GM12878 (cell line): ENCODE measurements around the gene DFFB. TPM values are rescaled to one million over a fixed set of nuclear protein-coding genes. Genes with fewer than 3 reads are reported as not detected.

Experiments
- ATAC-seq: fragments of 200-7000 bp; cut with Tn5 transposase; 3 replicates; pipeline ENCODE4 v1.9.1; 2020; ENCODE audit warnings: mild to moderate bottlenecking, moderate library complexity
- BruUV-seq: library from RNA; stranded (reverse); fragments of 400-500 nt; replicated peaks from 2 replicates; lab custom pipeline; 2021; lab: Mats Ljungman, UMichigan
- CTCF ChIA-PET: fragments of 300-600 bp; sonication (Branson Sonifier 250); formaldehyde crosslinking; extraction: SDS; loops from one replicate; lab custom pipeline; 2021; ENCODE audit warnings: inconsistent platforms; lab: Yijun Ruan, JAX
- POLR2A ChIA-PET: fragments of 350-600 bp; formaldehyde crosslinking; extraction: SDS; loops from one replicate; lab custom pipeline; 2021; ENCODE audit warnings: inconsistent platforms; lab: Charles Lee
- RAD21 ChIA-PET: fragments of 300-600 bp; sonication (Branson Sonifier 250); formaldehyde crosslinking; loops from one replicate; lab custom pipeline; 2023; ENCODE audit warnings: antibody characterized with exemption; ENCODE audit not compliant: unreplicated experiment; lab: Charles Lee
- SMC1A ChIA-PET: fragments of 300-600 bp; sonication (Branson Sonifier 250); formaldehyde crosslinking; loops from one replicate; lab custom pipeline; 2023; ENCODE audit not compliant: unreplicated experiment, uncharacterized antibody; lab: Charles Lee
- DNase-seq: peaks from one replicate; pipeline ENCODE4 v3.0.0-alpha.2; 2011; ENCODE audit warnings: low read depth, low spot score
- FAIRE-seq: peaks from 3 replicates; lab custom pipeline; 2011; peaks lifted over from hg19 to GRCh38; lab: Jason Lieb, UNC
- H2AFZ ChIP-seq: 2 replicates; pipeline ENCODE4 v1.6.0; 2011; ENCODE audit warnings: low read depth, low read length, control low read depth; ENCODE audit not compliant: control insufficient read depth
- H3K27ac ChIP-seq: 2 replicates; pipeline ENCODE4 v1.5.1; 2011; ENCODE audit warnings: control low read depth; ENCODE audit not compliant: control insufficient read depth, insufficient read depth
- H3K27me3 ChIP-seq, 2 experiments: replicated peaks in 1 of 2; 2 replicates each; pipeline versions ENCODE4 v1.6.0 to v1.6.1; 2011; ENCODE audit warnings: low read length in 1 of 2; ENCODE audit not compliant: control insufficient read depth in 2 of 2, insufficient read depth in 2 of 2
- H3K36me3 ChIP-seq, 2 experiments: 2 replicates each; pipeline ENCODE4 v1.5.1; 2011; ENCODE audit warnings: low read length in 1 of 2; ENCODE audit not compliant: control insufficient read depth in 2 of 2, insufficient read depth in 2 of 2
- H3K4me1 ChIP-seq: 2 replicates; pipeline ENCODE4 v1.6.1; 2011; ENCODE audit warnings: mild to moderate bottlenecking, low read length, moderate library complexity, mixed read lengths; ENCODE audit not compliant: control insufficient read depth, insufficient read depth
- H3K4me2 ChIP-seq: 2 replicates; pipeline ENCODE4 v1.6.0; 2011; ENCODE audit warnings: control low read depth; ENCODE audit not compliant: control insufficient read depth, insufficient read depth
- H3K4me3 ChIP-seq: fragments of 200-600 bp; sonication (generic); 2 replicates; pipeline ENCODE4 v1.5.1; 2016
- H3K79me2 ChIP-seq: 2 replicates; pipeline ENCODE4 v1.6.0; 2011; ENCODE audit warnings: low read length; ENCODE audit not compliant: control insufficient read depth, insufficient read depth
- H3K9ac ChIP-seq: 2 replicates; pipeline ENCODE4 v1.8.0; 2011; ENCODE audit warnings: low read length, control low read depth, mixed read lengths; ENCODE audit not compliant: control insufficient read depth, insufficient read depth
- H3K9me3 ChIP-seq: replicated peaks from 3 replicates; pipeline ENCODE4 v1.5.1; 2011; ENCODE audit warnings: mild to moderate bottlenecking, low read length; ENCODE audit not compliant: control insufficient read depth, insufficient read depth
- H4K20me1 ChIP-seq: 2 replicates; pipeline ENCODE4 v1.6.0; 2011; ENCODE audit not compliant: control insufficient read depth, insufficient read depth
- ATF2 ChIP-seq: IDR thresholded peaks from 2 replicates; pipeline ENCODE4 v1.6.1; 2012; ENCODE audit warnings: low read length, inconsistent platforms
- HDGF ChIP-seq: fragments of 450-650 bp; IDR thresholded peaks from 2 replicates; pipeline ENCODE4 v1.6.1; 2016; ENCODE audit warnings: antibody characterized with exemption
- JUNB ChIP-seq: IDR thresholded peaks from 2 replicates; pipeline ENCODE4 v1.6.1; 2016; ENCODE audit warnings: antibody characterized with exemption, mild to moderate bottlenecking
- MAX ChIP-seq: IDR thresholded peaks from 2 replicates; pipeline ENCODE4 v1.6.1; 2012; ENCODE audit warnings: low read depth, low read length, improper control_type of control experiment
- RAD21 ChIP-seq: IDR thresholded peaks from 2 replicates; pipeline ENCODE4 v1.6.1; 2011; ENCODE audit warnings: mild to moderate bottlenecking, low read depth, low read length, moderate library complexity; ENCODE audit not compliant: insufficient read depth
- RB1 ChIP-seq: fragments of 450-650 bp; formaldehyde crosslinking; IDR thresholded peaks from 2 replicates; pipeline ENCODE4 v1.6.1; 2017; ENCODE audit warnings: mild to moderate bottlenecking, borderline replicate concordance
- RCOR1 ChIP-seq: conservative IDR thresholded peaks from 2 replicates; pipeline ENCODE4 v1.6.1; 2012; ENCODE audit warnings: low read depth, low read length, improper control_type of control experiment
- SRF ChIP-seq, 2 experiments: IDR thresholded peaks; 2 replicates each; pipeline ENCODE4 v1.6.1; 2011; ENCODE audit warnings: low read depth in 2 of 2, low read length in 2 of 2, mild to moderate bottlenecking in 1 of 2, moderate library complexity in 1 of 2
- TAF1 ChIP-seq: IDR thresholded peaks from 2 replicates; pipeline ENCODE4 v1.6.1; 2011; ENCODE audit warnings: mild to moderate bottlenecking, low read depth, low read length, borderline replicate concordance
- TARDBP ChIP-seq: IDR thresholded peaks from 2 replicates; pipeline ENCODE4 v1.6.1; 2016; ENCODE audit warnings: borderline replicate concordance
- ZNF687 ChIP-seq: fragments of 450-650 bp; IDR thresholded peaks from 2 replicates; pipeline ENCODE4 v1.6.1; 2017; ENCODE audit warnings: mild to moderate bottlenecking, moderate library complexity
- ZSCAN29 ChIP-seq: fragments of 450-650 bp; IDR thresholded peaks from 2 replicates; pipeline ENCODE4 v1.6.1; 2017; ENCODE audit warnings: mild to moderate bottlenecking, moderate library complexity
- WGBS: methylation state at CpG from one replicate; pipeline ENCODE4 v1.1.6; 2016; ENCODE audit warnings: low lambda C conversion rate; ENCODE audit not compliant: insufficient replicate concordance, insufficient coverage; ENCODE audit errors: missing lambda C conversion rate; 5-methylcytosine and 5-hydroxymethylcytosine counted together
- in situ Hi-C: fragments of 300-500 bp; cut with MboI; formaldehyde crosslinking; loops from 9 replicates; pipeline ENCODE4 v1.14.3; 2018; ENCODE audit warnings: mixed read lengths
- intact Hi-C: fragments of 100-400 bp; cut with micrococcal nuclease; formaldehyde crosslinking; loops from one replicate; pipeline ENCODE4 v1.14.2; 2022; ENCODE audit not compliant: unreplicated experiment
- polyA plus RNA-seq, 11 experiments: library from polyadenylated mRNA; depleted of rRNA in 4 of 11; unstranded in 6 of 11; stranded (reverse) in 5 of 11; fragments of >200 nt; fragmentation: Nextera tagmentation in 4 of 11; fragmentation: Illumina TruSeq in 1 of 11; extraction: Ambion mirVana in 4 of 11; extraction: Trizol in 1 of 11; gene quantifications; 1 replicate in 1 of 11; 2 replicates in 10 of 11; pipeline versions ENCODE4 v1.2.1 to v1.2.3, GENCODE V29; 2011 to 2016; ENCODE audit warnings: inconsistent platforms in 2 of 11, missing spikeins in 2 of 11, low read depth in 1 of 11
- total RNA-seq, 4 experiments: library from RNA; depleted of rRNA in 3 of 4; stranded (reverse); fragments of >200 nt in 3 of 4; fragmentation: Illumina TruSeq in 1 of 4; extraction: Trizol in 1 of 4; gene quantifications; 2 replicates each; pipeline versions ENCODE4 v1.2.1 to v1.2.3, GENCODE V29; 2013 to 2021

Gene DFFB
- total and polyA plus RNA-seq, 10 of the 15 experiments (the other 5 are each of a cell fraction or from before 2014, with no cell fraction given): 2.7 to 10.7 (median 6.5) TPM

GRCh38 chr1:3863231-3863935 is 6.1 kb downstream of the DFFB start:
- RAD21 ChIA-PET: no interaction called here
- no peak overlapping the region for H3K27ac ChIP-seq
- DNase-seq (no peak), ATAC-seq (no peak), FAIRE-seq (no peak)
- H3K36me3 ChIP-seq: no peaks in the 10 kb centered on the region; a peak in 1 of 4 replicates
- no peak overlapping the region for H3K4me3 ChIP-seq
- WGBS: 89% methylated on average over 12 of the region's 12 CpGs
- TSS peak; percentile 49 for BruUV-seq
- no peaks in the 10 kb centered on the region for H3K27me3 ChIP-seq
- TF ChIP-seq RCOR1 (no peak), JUNB (no peak), ZSCAN29 (no peak), SRF (IDR thresholded peaks at IDR 0.05; ENCODE audit: low read depth in 2 of 2, low read length in 2 of 2) (no peak), ATF2 (no peak), HDGF (no peak), ZNF687 (no peak), TARDBP (no peak), MAX (no peak), TAF1 (no peak), RB1 (no peak), RAD21 (no peak)
- intact Hi-C loops: no loop called here
- H3K4me2 ChIP-seq: no peak overlapping the region
- CTCF ChIA-PET: no interaction called here
- H4K20me1 ChIP-seq: no peaks in the 10 kb centered on the region
- H3K9ac ChIP-seq: no peak overlapping the region
- H3K9me3 ChIP-seq: no peaks in the 10 kb centered on the region; the same call in 2 of the 3 replicates
- H3K4me1 ChIP-seq: peaks cover 6% of the 10 kb centered on the region
- no peak overlapping the region for H2AFZ ChIP-seq
- in situ Hi-C loops: no loop called here
- no peaks in the 10 kb centered on the region; the same call in 1 of the 2 replicates for H3K79me2 ChIP-seq
- SMC1A ChIA-PET: no interaction called here
- POLR2A ChIA-PET: no interaction called here
